ENCODE data around the gene TGFBR2. TPM values are rescaled to one million over a fixed set of nuclear protein-coding genes. Genes with fewer than 3 reads are reported as not detected.

The TGFBR2 gene
- total and polyA plus RNA-seq, 2 experiments from 2014 or later, result 4.7 to 13.0 TPM

DNA sequence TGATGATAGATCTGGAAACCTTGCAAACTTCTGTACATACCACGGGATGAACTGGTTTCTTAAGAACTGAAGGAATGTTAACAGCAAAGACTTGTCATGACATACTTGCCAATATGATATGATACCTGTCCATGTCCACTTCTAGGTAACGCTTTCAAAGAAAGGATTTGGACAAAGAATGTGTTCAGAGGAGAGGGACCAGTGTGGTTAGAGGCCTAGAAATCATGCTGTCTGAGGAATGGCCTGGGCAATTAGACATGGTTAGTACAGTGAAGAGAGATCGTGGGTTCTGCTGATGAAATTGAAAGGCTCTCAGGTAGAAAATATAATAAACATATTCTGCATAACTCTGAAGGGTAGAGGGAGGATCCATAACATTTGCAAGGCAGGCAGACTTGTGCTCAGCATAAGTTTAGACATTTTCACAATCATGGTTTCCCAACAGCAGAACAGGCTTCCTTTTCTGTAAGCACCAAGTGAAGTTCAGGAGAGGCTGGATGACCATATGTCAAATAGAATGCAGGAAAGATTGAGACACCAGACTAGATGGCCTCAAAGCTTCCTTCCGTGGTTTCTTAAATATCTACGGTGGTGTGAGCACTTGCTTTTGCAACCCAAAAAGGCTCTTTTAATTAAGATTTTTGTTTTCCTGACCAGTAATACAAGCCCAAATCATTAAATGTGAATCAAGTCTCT is 39.9 kb downstream of the TGFBR2 start:
- peaks cover 12% of the 10 kb centered on the region; the same call in 1 of the 2 replicates for H3K36me3 ChIP-seq (ENCODE audit: insufficient read depth)
- no peak overlapping the region for H3K4me3 ChIP-seq
- DNase-seq (ENCODE audit: low spot score) (no peak), ATAC-seq (no peak)
- peaks cover 11% of the 10 kb centered on the region for H3K4me1 ChIP-seq (ENCODE audit: insufficient read depth)
- H3K36me3 Mint-ChIP-seq (ENCODE audit: low read depth), result peaks cover 43% of the 10 kb centered on the region
- no peak overlapping the region for H3K4me3 Mint-ChIP-seq
- no peak overlapping the region for H3K4me2 ChIP-seq
- H3K4me1 Mint-ChIP-seq, result peaks cover 20% of the 10 kb centered on the region
- no peak overlapping the region for H3K27ac ChIP-seq (ENCODE audit: low read depth)
- no peaks in the 10 kb centered on the region for H3K27me3 ChIP-seq (ENCODE audit: insufficient read depth)
- no peaks in the 10 kb centered on the region for H3K27me3 Mint-ChIP-seq (ENCODE audit: insufficient read depth, low read depth, poor library complexity)
- peaks cover 34% of the 10 kb centered on the region for H3K79me2 ChIP-seq (replicated peaks; ENCODE audit: insufficient read depth)
- H3K27ac Mint-ChIP-seq, result no peak overlapping the region
- H3F3A ChIP-seq (replicated peaks; ENCODE audit: low read depth), result no peaks in the 10 kb centered on the region
- H4K20me1 ChIP-seq (replicated peaks; ENCODE audit: insufficient read depth), result peaks cover 6% of the 10 kb centered on the region; the same call in 1 of the 2 replicates
- no peak for TF ChIP-seq POLR2AphosphoS5 (IDR thresholded peaks at IDR 0.05; ENCODE audit: low read depth)
- TF ChIP-seq STAT1 (IDR thresholded peaks at IDR 0.05; ENCODE audit: unreplicated experiment), result no peak
- TF ChIP-seq, protein P1, sequence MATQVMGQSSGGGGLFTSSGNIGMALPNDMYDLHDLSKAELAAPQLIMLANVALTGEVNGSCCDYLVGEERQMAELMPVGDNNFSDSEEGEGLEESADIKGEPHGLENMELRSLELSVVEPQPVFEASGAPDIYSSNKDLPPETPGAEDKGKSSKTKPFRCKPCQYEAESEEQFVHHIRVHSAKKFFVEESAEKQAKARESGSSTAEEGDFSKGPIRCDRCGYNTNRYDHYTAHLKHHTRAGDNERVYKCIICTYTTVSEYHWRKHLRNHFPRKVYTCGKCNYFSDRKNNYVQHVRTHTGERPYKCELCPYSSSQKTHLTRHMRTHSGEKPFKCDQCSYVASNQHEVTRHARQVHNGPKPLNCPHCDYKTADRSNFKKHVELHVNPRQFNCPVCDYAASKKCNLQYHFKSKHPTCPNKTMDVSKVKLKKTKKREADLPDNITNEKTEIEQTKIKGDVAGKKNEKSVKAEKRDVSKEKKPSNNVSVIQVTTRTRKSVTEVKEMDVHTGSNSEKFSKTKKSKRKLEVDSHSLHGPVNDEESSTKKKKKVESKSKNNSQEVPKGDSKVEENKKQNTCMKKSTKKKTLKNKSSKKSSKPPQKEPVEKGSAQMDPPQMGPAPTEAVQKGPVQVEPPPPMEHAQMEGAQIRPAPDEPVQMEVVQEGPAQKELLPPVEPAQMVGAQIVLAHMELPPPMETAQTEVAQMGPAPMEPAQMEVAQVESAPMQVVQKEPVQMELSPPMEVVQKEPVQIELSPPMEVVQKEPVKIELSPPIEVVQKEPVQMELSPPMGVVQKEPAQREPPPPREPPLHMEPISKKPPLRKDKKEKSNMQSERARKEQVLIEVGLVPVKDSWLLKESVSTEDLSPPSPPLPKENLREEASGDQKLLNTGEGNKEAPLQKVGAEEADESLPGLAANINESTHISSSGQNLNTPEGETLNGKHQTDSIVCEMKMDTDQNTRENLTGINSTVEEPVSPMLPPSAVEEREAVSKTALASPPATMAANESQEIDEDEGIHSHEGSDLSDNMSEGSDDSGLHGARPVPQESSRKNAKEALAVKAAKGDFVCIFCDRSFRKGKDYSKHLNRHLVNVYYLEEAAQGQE (IDR thresholded peaks at IDR 0.05; ENCODE audit: unreplicated experiment), result no peak
- TF ChIP-seq, protein P2, sequence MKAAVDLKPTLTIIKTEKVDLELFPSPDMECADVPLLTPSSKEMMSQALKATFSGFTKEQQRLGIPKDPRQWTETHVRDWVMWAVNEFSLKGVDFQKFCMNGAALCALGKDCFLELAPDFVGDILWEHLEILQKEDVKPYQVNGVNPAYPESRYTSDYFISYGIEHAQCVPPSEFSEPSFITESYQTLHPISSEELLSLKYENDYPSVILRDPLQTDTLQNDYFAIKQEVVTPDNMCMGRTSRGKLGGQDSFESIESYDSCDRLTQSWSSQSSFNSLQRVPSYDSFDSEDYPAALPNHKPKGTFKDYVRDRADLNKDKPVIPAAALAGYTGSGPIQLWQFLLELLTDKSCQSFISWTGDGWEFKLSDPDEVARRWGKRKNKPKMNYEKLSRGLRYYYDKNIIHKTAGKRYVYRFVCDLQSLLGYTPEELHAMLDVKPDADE (IDR thresholded peaks at IDR 0.05), result no peak
- TF ChIP-seq NANOG (IDR thresholded peaks at IDR 0.05; ENCODE audit: borderline replicate concordance), result no peak
- no peaks in the 10 kb centered on the region; the same call in 2 of the 3 replicates for H3K9me3 Mint-ChIP-seq
- no peak overlapping the region for H2AFZ ChIP-seq
- no peaks in the 10 kb centered on the region; the same call in 1 of the 2 replicates for H3K9me2 ChIP-seq (ENCODE audit: insufficient read depth)

DNA sequence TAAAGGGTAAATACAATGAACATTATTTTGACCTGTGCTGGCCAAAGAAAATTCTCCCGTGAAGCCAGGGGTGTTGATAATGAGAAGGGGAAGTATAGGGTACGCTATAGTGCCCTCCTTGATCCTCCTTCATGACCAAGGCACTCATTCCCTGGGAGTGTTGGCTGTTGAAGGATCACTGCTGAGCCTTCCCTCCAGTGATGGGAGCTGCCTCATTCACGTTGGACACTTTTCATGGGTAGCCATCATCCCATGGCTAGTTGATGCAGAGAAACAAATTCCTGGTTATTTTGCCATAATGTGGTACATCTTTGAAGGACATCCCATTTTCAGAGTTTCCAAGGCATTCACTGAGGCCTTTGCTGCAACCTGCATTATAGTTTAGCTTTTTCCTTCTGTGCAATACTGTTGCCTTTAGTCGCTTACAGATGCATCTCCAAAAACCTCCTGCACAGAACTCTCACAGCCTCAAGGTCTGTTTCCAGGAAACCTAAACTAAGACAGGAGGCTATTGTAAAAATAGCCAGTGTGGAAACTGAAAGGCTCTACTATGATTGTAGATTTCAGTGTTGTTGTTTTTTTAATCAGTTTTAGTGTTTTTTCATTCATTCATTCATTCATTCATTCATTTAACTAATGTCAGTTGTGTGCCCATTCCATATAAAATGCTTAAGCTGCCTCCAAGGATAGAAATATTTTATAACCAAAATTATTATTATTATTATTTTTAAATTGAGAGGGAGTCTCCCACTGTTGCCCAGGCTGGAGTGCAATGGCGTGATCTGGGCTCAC is 40.8 kb downstream of the TGFBR2 start:
- H3K9me2 ChIP-seq (ENCODE audit: insufficient read depth), result no peaks in the 10 kb centered on the region
- Mint-ChIP-seq H3K9me3 (no peaks in the 10 kb centered on the region), H3K27ac (no peak overlapping the region), H3K4me1 (peaks cover 17% of the 10 kb centered on the region), H3K27me3 (ENCODE audit: insufficient read depth, low read depth, poor library complexity) (no peaks in the 10 kb centered on the region), H3K36me3 (ENCODE audit: low read depth) (peaks cover 47% of the 10 kb centered on the region), H3K4me3 (no peak overlapping the region)
- no peak overlapping the region for H3K27ac ChIP-seq (ENCODE audit: low read depth)
- no peak for ATAC-seq
- DNase-seq (ENCODE audit: low spot score), result no peak
- no peaks in the 10 kb centered on the region for H3F3A ChIP-seq (replicated peaks; ENCODE audit: low read depth)
- no peak overlapping the region for H3K4me2 ChIP-seq
- peaks cover 26% of the 10 kb centered on the region for H3K79me2 ChIP-seq (replicated peaks; ENCODE audit: insufficient read depth)
- no peak overlapping the region for H2AFZ ChIP-seq
- no peak overlapping the region for H3K4me3 ChIP-seq
- H3K4me1 ChIP-seq (ENCODE audit: insufficient read depth), result peaks cover 8% of the 10 kb centered on the region
- H4K20me1 ChIP-seq (replicated peaks; ENCODE audit: insufficient read depth), result no peaks in the 10 kb centered on the region
- H3K36me3 ChIP-seq (ENCODE audit: insufficient read depth), result peaks cover 12% of the 10 kb centered on the region; the same call in 1 of the 2 replicates
- TF ChIP-seq, protein P1 (IDR thresholded peaks at IDR 0.05; ENCODE audit: unreplicated experiment), result no peak
- TF ChIP-seq CREB1 (CRISPR knock-in tag; IDR thresholded peaks at IDR 0.05; ENCODE audit: low read depth) (no peak), STAT1 (IDR thresholded peaks at IDR 0.05; ENCODE audit: unreplicated experiment) (no peak)
- no peaks in the 10 kb centered on the region for H3K27me3 ChIP-seq (ENCODE audit: insufficient read depth)

Measured in GM23338 (cell line).